OCI-LY7 (cell line): ENCODE measurements around the gene RAPGEF2. TPM values are rescaled to one million over a fixed set of nuclear protein-coding genes. Genes with fewer than 3 reads are reported as not detected.

ENCODE experiments used
- BruUV-seq: library from RNA; stranded (reverse); fragments of 400-500 nt; replicated peaks from 2 replicates; lab custom pipeline; 2021; lab: Mats Ljungman, UMichigan
- CTCF ChIA-PET: fragments of 300-600 bp; sonication (Branson Sonifier 250); formaldehyde crosslinking; loops from one replicate; lab custom pipeline; 2022; ENCODE audit warnings: antibody characterized with exemption; ENCODE audit not compliant: unreplicated experiment; lab: Charles Lee
- POLR2A ChIA-PET: fragments of 300-600 bp; sonication (Branson Sonifier 250); formaldehyde crosslinking; loops from one replicate; lab custom pipeline; 2022; ENCODE audit warnings: antibody characterized with exemption; lab: Charles Lee
- DNase-seq: peaks from one replicate; pipeline ENCODE4 v3.0.0-alpha.2; 2015; ENCODE audit warnings: low spot score
- H2AFZ ChIP-seq: fragments of 200-600 bp; sonication (generic), shearing (Covaris generic); 2 replicates; pipeline ENCODE4 v1.6.1; 2014; ENCODE audit warnings: mild to moderate bottlenecking, antibody characterized with exemption, low read length, moderate library complexity
- H3K27ac ChIP-seq: fragments of 200-600 bp; sonication (generic); 2 replicates; pipeline ENCODE4 v1.5.1; 2014; ENCODE audit warnings: mixed run types, low read depth, mild to moderate bottlenecking, moderate library complexity, low read length, inconsistent platforms; ENCODE audit not compliant: poor library complexity, severe bottlenecking
- H3K36me3 ChIP-seq: fragments of 200-600 bp; sonication (generic); 2 replicates; pipeline ENCODE4 v1.6.1; 2014; ENCODE audit warnings: mild to moderate bottlenecking, antibody characterized with exemption, low read length, moderate library complexity, mixed read lengths; ENCODE audit not compliant: insufficient read depth
- H3K4me1 ChIP-seq: fragments of 200-600 bp; sonication (generic); 2 replicates; pipeline ENCODE4 v1.5.1; 2014; ENCODE audit warnings: mild to moderate bottlenecking, low read length; ENCODE audit not compliant: insufficient read depth, poor library complexity, severe bottlenecking
- H3K4me2 ChIP-seq: fragments of 200-600 bp; sonication (generic); 2 replicates; pipeline ENCODE4 v1.6.1; 2014; ENCODE audit warnings: mild to moderate bottlenecking, low read length
- H3K4me3 ChIP-seq: fragments of 200-600 bp; sonication (generic); 2 replicates; pipeline ENCODE4 v1.5.1; 2014; ENCODE audit warnings: mild to moderate bottlenecking, low read depth, low read length; ENCODE audit not compliant: poor library complexity, severe bottlenecking
- H3K79me2 ChIP-seq: fragments of 200-600 bp; sonication (generic); 2 replicates; pipeline ENCODE4 v1.6.1; 2016; ENCODE audit warnings: low read depth, mild to moderate bottlenecking, low read length, moderate library complexity, mixed read lengths; ENCODE audit not compliant: insufficient read depth
- H3K9me2 ChIP-seq: fragments of 200-600 bp; sonication (generic); 2 replicates; pipeline ENCODE4 v1.6.1; 2016; ENCODE audit warnings: mild to moderate bottlenecking, low read length, mixed read lengths; ENCODE audit not compliant: insufficient read depth
- H3K9me3 ChIP-seq: fragments of 200-600 bp; sonication (generic); 2 replicates; pipeline ENCODE4 v1.6.1; 2014; ENCODE audit warnings: mild to moderate bottlenecking, mixed run types, low read length, mixed read lengths
- H4K20me1 ChIP-seq: fragments of 200-600 bp; sonication (generic); 2 replicates; pipeline ENCODE4 v1.6.1; 2014; ENCODE audit warnings: mild to moderate bottlenecking, antibody characterized with exemption, low read length, moderate library complexity, mixed read lengths; ENCODE audit not compliant: insufficient read depth
- CTCF ChIP-seq: fragments of 200-600 bp; sonication (generic); conservative IDR thresholded peaks from 2 replicates; pipeline ENCODE4 v1.5.1; 2014; ENCODE audit warnings: mild to moderate bottlenecking, antibody characterized with exemption, low read length, moderate library complexity, mixed read lengths
- EZH2phosphoT487 ChIP-seq: fragments of 200-600 bp; sonication (generic); IDR thresholded peaks from 2 replicates; pipeline ENCODE4 v1.6.1; 2018; ENCODE audit warnings: low read depth, borderline replicate concordance, mild to moderate bottlenecking, mixed run types, antibody characterized with exemption, low read length, moderate library complexity, mixed read lengths
- intact Hi-C: fragments of 100-400 bp; cut with micrococcal nuclease; formaldehyde crosslinking; loops from one replicate; pipeline ENCODE4 v1.10.0; 2022; ENCODE audit not compliant: unreplicated experiment
- total RNA-seq, 2 experiments: library from RNA; depleted of rRNA in 1 of 2; stranded (reverse); fragments of >200 nt in 1 of 2; shearing (Covaris generic) in 1 of 2; gene quantifications; 2 replicates each; pipeline ENCODE4 v1.2.3, GENCODE V29; 2014 to 2022

Gene RAPGEF2
- total RNA-seq, 2 experiments from 2014 or later, result 4.6 to 6.5 TPM

GRCh38 chr4:159177265-159178150, 74.6 kb downstream of the RAPGEF2 start:
- no peak overlapping the region for H3K27ac ChIP-seq
- H3K4me2 ChIP-seq, result peak overlapping the region; percentile 18; the same call in 1 of the 2 replicates
- H3K9me2 ChIP-seq, result no peaks in the 10 kb centered on the region
- no peaks in the 10 kb centered on the region for H3K79me2 ChIP-seq
- ChIA-PET CTCF (no interaction called here), POLR2A (interaction anchor here (0.7 to 1.1 kb wide), 3 partner anchors 9 to 139 kb away, joined by 3 to 4 read pairs (median 3); no protein-coding TSS in a partner anchor)
- peaks cover 9% of the 10 kb centered on the region for H4K20me1 ChIP-seq
- DNase-seq, result no peak
- no TSS peak for BruUV-seq
- H3K4me1 ChIP-seq, result peaks cover 42% of the 10 kb centered on the region
- intact Hi-C loops, result loop anchor here (1.0 to 5.0 kb wide), 3 partner anchors 75 to 505 kb away; partner anchors contain the start of genes C4orf46, ETFDH and RAPGEF2
- H3K4me3 ChIP-seq, result peak overlapping the region; percentile 30
- no peaks in the 10 kb centered on the region for H3K9me3 ChIP-seq
- H2AFZ ChIP-seq, result no peak overlapping the region; the same call in 1 of the 2 replicates
- no peaks in the 10 kb centered on the region for H3K36me3 ChIP-seq
- TF ChIP-seq EZH2phosphoT487 (no peak), CTCF (no peak)

GRCh38 chr4:159178151-159178546, 75.3 kb downstream of the RAPGEF2 start:
- no peak for DNase-seq
- TF ChIP-seq CTCF, result no peak
- TF ChIP-seq EZH2phosphoT487, result no peak
- H3K4me1 ChIP-seq, result peaks cover 42% of the 10 kb centered on the region
- no peaks in the 10 kb centered on the region for H3K9me2 ChIP-seq
- H3K4me2 ChIP-seq, result peak overlapping the region; percentile 18; the same call in 1 of the 2 replicates
- ChIA-PET POLR2A (interaction anchor here (0.6 to 1.3 kb wide), 5 partner anchors 12 to 1898 kb away, joined by 3 to 5 read pairs (median 4); no protein-coding TSS in a partner anchor), CTCF (interaction anchor here (0.6 kb wide), 1 partner anchor 77 kb away, joined by 3 read pairs; no protein-coding TSS in a partner anchor)
- H3K9me3 ChIP-seq, result no peaks in the 10 kb centered on the region
- H3K4me3 ChIP-seq, result peak overlapping the region; percentile 30
- intact Hi-C loops, result loop anchor here (5.0 kb wide), 2 partner anchors 76 to 506 kb away; partner anchors contain the start of genes C4orf46, ETFDH and RAPGEF2
- no peak overlapping the region; the same call in 1 of the 2 replicates for H2AFZ ChIP-seq
- H3K36me3 ChIP-seq, result no peaks in the 10 kb centered on the region
- H3K27ac ChIP-seq, result no peak overlapping the region
- no peaks in the 10 kb centered on the region for H3K79me2 ChIP-seq
- BruUV-seq, result no TSS peak
- peaks cover 6% of the 10 kb centered on the region for H4K20me1 ChIP-seq
